H9 (cell line): ENCODE measurements around the gene RPRD1B. TPM values are rescaled to one million over a fixed set of nuclear protein-coding genes. Genes with fewer than 3 reads are reported as not detected.

ENCODE experiments used
- DNase-seq: peaks from one replicate; pipeline ENCODE4 v3.0.0-alpha.2; 2017
- H2AFZ ChIP-seq: one replicate; pipeline ENCODE4 v1.6.1; 2013; ENCODE audit warnings: mild to moderate bottlenecking, low read length, control low read depth, moderate library complexity
- H2AK5ac ChIP-seq: 2 replicates; pipeline ENCODE4 v1.6.1; 2013; ENCODE audit warnings: low read length, control low read depth, mixed read lengths; ENCODE audit not compliant: insufficient read length
- H2BK120ac ChIP-seq: one replicate; pipeline ENCODE4 v1.6.1; 2013; ENCODE audit warnings: low read depth, mild to moderate bottlenecking, low read length, control low read depth, inconsistent platforms; ENCODE audit not compliant: poor library complexity, severe bottlenecking
- H2BK12ac ChIP-seq: 2 replicates; pipeline ENCODE4 v1.6.1; 2013; ENCODE audit warnings: low read length, control low read depth, mixed read lengths, low read depth; ENCODE audit not compliant: insufficient read length
- H2BK15ac ChIP-seq: 2 replicates; pipeline ENCODE4 v1.6.1; 2013; ENCODE audit warnings: low read depth, low read length, control low read depth
- H2BK20ac ChIP-seq: one replicate; pipeline ENCODE4 v1.6.1; 2013; ENCODE audit warnings: low read depth, mild to moderate bottlenecking, low read length, control low read depth, inconsistent platforms; ENCODE audit not compliant: poor library complexity, severe bottlenecking
- H2BK5ac ChIP-seq: 2 replicates; pipeline ENCODE4 v1.6.1; 2013; ENCODE audit warnings: low read length, control low read depth, mixed read lengths; ENCODE audit not compliant: insufficient read length
- H3K14ac ChIP-seq: 2 replicates; pipeline ENCODE4 v1.6.1; 2013; ENCODE audit warnings: low read length, control low read depth; ENCODE audit not compliant: insufficient read depth
- H3K18ac ChIP-seq: 2 replicates; pipeline ENCODE4 v1.6.1; 2013; ENCODE audit warnings: low read depth, mild to moderate bottlenecking, mixed read lengths, low read length, control low read depth; ENCODE audit not compliant: insufficient read length
- H3K23ac ChIP-seq: 2 replicates; pipeline ENCODE4 v1.6.1; 2013; ENCODE audit warnings: low read length, control low read depth, mixed read lengths, low read depth; ENCODE audit not compliant: insufficient read length
- H3K23me2 ChIP-seq: 2 replicates; pipeline ENCODE4 v1.6.1; 2013; ENCODE audit warnings: low read depth, mild to moderate bottlenecking, mixed read lengths, low read length, control low read depth; ENCODE audit not compliant: insufficient read length, poor library complexity, severe bottlenecking
- H3K27ac ChIP-seq: 2 replicates; pipeline ENCODE4 v1.5.1; 2013; ENCODE audit warnings: low read length, control low read depth, mixed read lengths, low read depth; ENCODE audit not compliant: insufficient read length
- H3K27me3 ChIP-seq: 2 replicates; pipeline ENCODE4 v1.6.1; 2013; ENCODE audit warnings: low read length, control low read depth, inconsistent platforms; ENCODE audit not compliant: insufficient read depth
- H3K4ac ChIP-seq: 2 replicates; pipeline ENCODE4 v1.6.1; 2013; ENCODE audit warnings: low read depth, mild to moderate bottlenecking, control low read depth, inconsistent platforms, low read length, moderate library complexity
- H3K4me1 ChIP-seq: 2 replicates; pipeline ENCODE4 v1.6.1; 2013; ENCODE audit warnings: low read length, control low read depth, inconsistent platforms; ENCODE audit not compliant: insufficient read depth
- H3K4me2 ChIP-seq: 2 replicates; pipeline ENCODE4 v1.6.1; 2013; ENCODE audit warnings: low read length, control low read depth, mixed read lengths; ENCODE audit not compliant: insufficient read length, insufficient read depth
- H3K56ac ChIP-seq: 2 replicates; pipeline ENCODE4 v1.6.1; 2013; ENCODE audit warnings: low read depth, mild to moderate bottlenecking, mixed read lengths, low read length, control low read depth; ENCODE audit not compliant: insufficient read length
- H3K79me1 ChIP-seq: 2 replicates; pipeline ENCODE4 v1.6.1; 2013; ENCODE audit warnings: low read depth, mild to moderate bottlenecking, moderate library complexity, low read length, control low read depth, inconsistent platforms; ENCODE audit not compliant: insufficient read depth, poor library complexity, severe bottlenecking
- H3K79me2 ChIP-seq: 2 replicates; pipeline ENCODE4 v1.6.1; 2013; ENCODE audit warnings: low read length, control low read depth, inconsistent platforms; ENCODE audit not compliant: insufficient read depth
- H3K9ac ChIP-seq: 2 replicates; pipeline ENCODE4 v1.6.1; 2013; ENCODE audit warnings: low read length, control low read depth, mixed read lengths; ENCODE audit not compliant: insufficient read length; ENCODE audit errors: extremely low read depth
- H3K9me3 ChIP-seq: one replicate; pipeline ENCODE4 v1.6.1; 2013; ENCODE audit warnings: low read depth, low read length, inconsistent platforms; ENCODE audit not compliant: control insufficient read depth
- H3T11ph ChIP-seq: one replicate; pipeline ENCODE4 v1.6.1; 2013; ENCODE audit warnings: mild to moderate bottlenecking, low read length, control low read depth, inconsistent platforms
- H4K20me1 ChIP-seq: one replicate; pipeline ENCODE4 v1.6.1; 2013; ENCODE audit not compliant: control insufficient read depth, insufficient read length, insufficient read depth
- H4K5ac ChIP-seq: 2 replicates; pipeline ENCODE4 v1.6.1; 2013; ENCODE audit warnings: low read depth, mild to moderate bottlenecking, mixed read lengths, low read length, control low read depth; ENCODE audit not compliant: insufficient read length
- H4K8ac ChIP-seq: replicated peaks from 2 replicates; pipeline ENCODE4 v1.6.1; 2013; ENCODE audit warnings: low read length, control low read depth, mixed read lengths, low read depth; ENCODE audit not compliant: insufficient read length
- H4K91ac ChIP-seq: 2 replicates; pipeline ENCODE4 v1.6.1; 2013; ENCODE audit warnings: low read depth, mild to moderate bottlenecking, moderate library complexity, mixed read lengths, low read length, control low read depth; ENCODE audit not compliant: insufficient read length
- H3K27ac Mint-ChIP-seq, 3 experiments: 2 replicates in 2 of 3; 3 replicates in 1 of 3; pipeline ENCODE4 v1.8.0; 2020 to 2021; ENCODE audit warnings: mixed read lengths in 3 of 3, mild to moderate bottlenecking in 1 of 3, moderate library complexity in 1 of 3
- H3K27me3 Mint-ChIP-seq: 2 replicates; pipeline ENCODE4 v1.8.0; 2021; ENCODE audit warnings: low read depth, mild to moderate bottlenecking, moderate library complexity, mixed read lengths
- H3K36me3 Mint-ChIP-seq, 3 experiments: 2 replicates in 2 of 3; 3 replicates in 1 of 3; pipeline ENCODE4 v1.8.0; 2020 to 2021; ENCODE audit warnings: low read depth in 3 of 3, mixed read lengths in 3 of 3; ENCODE audit not compliant: insufficient read depth in 1 of 3
- H3K4me1 Mint-ChIP-seq, 2 experiments: 2 replicates each; pipeline ENCODE4 v1.8.0; 2020; ENCODE audit warnings: mixed read lengths in 2 of 2
- H3K4me3 Mint-ChIP-seq, 2 experiments: 2 replicates in 1 of 2; 3 replicates in 1 of 2; pipeline ENCODE4 v1.8.0; 2020 to 2021; ENCODE audit warnings: mild to moderate bottlenecking in 2 of 2, mixed read lengths in 2 of 2, moderate library complexity in 1 of 2
- H3K9me3 Mint-ChIP-seq, 2 experiments: 2 replicates in 1 of 2; 3 replicates in 1 of 2; pipeline ENCODE4 v1.8.0; 2020; ENCODE audit warnings: mild to moderate bottlenecking in 2 of 2, mixed read lengths in 2 of 2, moderate library complexity in 1 of 2
- CTCF ChIP-seq: fragments of 200-600 bp; sonication (generic); conservative IDR thresholded peaks from 3 replicates; pipeline ENCODE4 v1.8.0; 2021; ENCODE audit warnings: antibody characterized with exemption, mild to moderate bottlenecking
- WGBS: extraction: QIAGEN DNeasy Blood & Tissue Kit; methylation state at CpG from one replicate; pipeline ENCODE4 v1.1.7; 2013; ENCODE audit warnings: missing lambda C conversion rate, low lambda C conversion rate, mixed read lengths; ENCODE audit not compliant: insufficient read length; ENCODE audit errors: extremely low coverage; 5-methylcytosine and 5-hydroxymethylcytosine counted together
- total RNA-seq: library from RNA; stranded (reverse); gene quantifications from 2 replicates; pipeline ENCODE4 v1.2.1, GENCODE V29; 2021

The RPRD1B gene
- total RNA-seq, 1 experiment from 2014 or later: 34.3 TPM

DNA sequence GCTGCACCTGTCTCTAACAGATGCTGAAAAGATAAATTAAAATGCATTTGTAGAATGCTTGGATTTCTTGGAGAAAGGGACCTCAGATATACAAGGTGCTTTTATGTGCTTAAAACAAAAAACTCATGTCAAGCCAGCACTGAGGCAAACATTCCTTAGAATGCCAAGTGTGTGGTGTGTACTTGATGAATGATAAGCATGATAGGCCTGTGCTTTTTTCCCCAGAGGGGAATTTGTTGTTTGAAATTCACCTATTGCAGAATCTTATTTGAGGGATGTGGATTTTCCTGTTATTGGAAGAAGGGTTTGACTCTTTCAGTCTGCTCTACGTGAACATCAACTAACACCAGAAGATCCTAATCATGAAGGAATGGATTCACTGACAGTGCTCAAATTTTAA is 29.1 kb upstream of the RPRD1B start:
- Histone ChIP-seq H4K8ac (no peak overlapping the region), H3K23ac (no peak overlapping the region), H3K9me3 (no peaks in the 10 kb centered on the region), H4K91ac (no peak overlapping the region), H2BK20ac (no peak overlapping the region), H3K4ac (no peak overlapping the region), H2BK5ac (no peak overlapping the region), H3K4me2 (no peak overlapping the region), H4K20me1 (no peaks in the 10 kb centered on the region), H3K4me1 (no peaks in the 10 kb centered on the region), H2AK5ac (no peak overlapping the region), H2BK12ac (no peak overlapping the region), H3K14ac (no peak overlapping the region), H2AFZ (no peak overlapping the region), H2BK15ac (no peak overlapping the region), H3K23me2 (no peaks in the 10 kb centered on the region), H3K56ac (no peak overlapping the region), H3K18ac (no peak overlapping the region), H3K79me1 (no peaks in the 10 kb centered on the region), H3K79me2 (no peaks in the 10 kb centered on the region), H4K5ac (no peak overlapping the region), H3K27me3 (no peaks in the 10 kb centered on the region), H3K27ac (no peak overlapping the region), H2BK120ac (no peak overlapping the region), H3T11ph (no peak overlapping the region), H3K9ac (no peak overlapping the region)
- no peaks in the 10 kb centered on the region for H3K9me3 Mint-ChIP-seq
- no peak overlapping the region for H3K4me3 Mint-ChIP-seq
- no peak overlapping the region for H3K27ac Mint-ChIP-seq
- no peaks in the 10 kb centered on the region for H3K27me3 Mint-ChIP-seq
- no peak for TF ChIP-seq CTCF
- H3K4me1 Mint-ChIP-seq: no peaks in the 10 kb centered on the region
- H3K36me3 Mint-ChIP-seq: peaks cover 5 to 41% (median 38%) of the 10 kb centered on the region in 3 experiments; a peak in 6 of 7 replicates
- DNase-seq: no peak
- no CpG with 5 or more reads among the region's 1 CpG for WGBS
